Mononuclear cell (primary cell): ENCODE measurements around the gene TRIM15. TPM values are rescaled to one million over a fixed set of nuclear protein-coding genes. Genes with fewer than 3 reads are reported as not detected.
"Not testable (repeated sequence)": the region's sequence is repeated elsewhere in the genome, so short reads cannot be mapped to it uniquely, and the experiment has no call there.

Experiments
- H3K27me3 ChIP-seq: 2 replicates; pipeline ENCODE4 v1.6.0; 2011; ENCODE audit warnings: low read length, control low read depth; ENCODE audit not compliant: insufficient read depth
- H3K4me1 ChIP-seq: 2 replicates; pipeline ENCODE4 v1.5.1; 2011; ENCODE audit warnings: mild to moderate bottlenecking, low read length, control low read depth; ENCODE audit not compliant: insufficient read depth
- H3K4me3 ChIP-seq: 2 replicates; pipeline ENCODE4 v1.5.1; 2011; ENCODE audit warnings: mild to moderate bottlenecking, low read length, moderate library complexity
- H3K9me3 ChIP-seq: 2 replicates; pipeline ENCODE4 v1.5.1; 2011; ENCODE audit warnings: low read depth, mild to moderate bottlenecking, control low read depth, low read length
- total RNA-seq: library from RNA; depleted of rRNA; stranded (reverse); fragments of >200 nt; gene quantifications from one replicate; pipeline ENCODE4 v1.2.3, GENCODE V29; 2012

TRIM15 gene
- total RNA-seq, 1 donor, result not detected

GRCh38 chr6:30135757-30136156, 27.6 kb upstream of the TRIM15 start, which contains the start of gene TRIM40:
TSS of gene TRIM40 (plus strand) at chr6:30136140. CDS start at chr6:30137037, 897 bp downstream.
- H3K9me3 ChIP-seq, result no peaks in the 10 kb centered on the region
- peaks cover 15% of the 10 kb centered on the region for H3K27me3 ChIP-seq
- no peak within 1 kb of the TSS for H3K4me3 ChIP-seq
- H3K4me1 ChIP-seq, result peaks cover 2% of the 10 kb centered on the region

- H3K9me3 ChIP-seq, result no peaks in the 10 kb centered on the region
- no peaks in the 10 kb centered on the region for H3K4me1 ChIP-seq
- H3K4me3 ChIP-seq, result no peak overlapping the region
Observed at GRCh38 chr6:30136570-30137286, 26.6 kb upstream of the TRIM15 start.

GRCh38 chr6:30140240-30140639, 23.1 kb upstream of the TRIM15 start:
- not testable (repeated sequence) for H3K4me3 ChIP-seq, H3K4me1 ChIP-seq
- H3K27me3 ChIP-seq, result peaks cover 24% of the 10 kb centered on the region

More at GRCh38 chr6:30136570-30137286, 26.6 kb upstream of the TRIM15 start:
- peaks cover 20% of the 10 kb centered on the region for H3K27me3 ChIP-seq

GRCh38 chr6:30142665-30143064, 20.7 kb upstream of the TRIM15 start:
- no peak overlapping the region for H3K4me3 ChIP-seq

More at GRCh38 chr6:30140240-30140639, 23.1 kb upstream of the TRIM15 start:
- not testable (repeated sequence) for H3K9me3 ChIP-seq

GRCh38 chr6:30143780-30144179, 19.6 kb upstream of the TRIM15 start:
- H3K4me3 ChIP-seq, result no peak overlapping the region
- no peaks in the 10 kb centered on the region for H3K4me1 ChIP-seq
- peaks cover 28% of the 10 kb centered on the region for H3K27me3 ChIP-seq
- no peaks in the 10 kb centered on the region for H3K9me3 ChIP-seq

More at GRCh38 chr6:30142665-30143064, 20.7 kb upstream of the TRIM15 start:
- peaks cover 28% of the 10 kb centered on the region for H3K27me3 ChIP-seq
- no peaks in the 10 kb centered on the region for H3K9me3 ChIP-seq
- H3K4me1 ChIP-seq, result no peaks in the 10 kb centered on the region

- Histone ChIP-seq H3K27me3 (peaks cover 28% of the 10 kb centered on the region), H3K4me3 (no peak overlapping the region), H3K9me3 (no peaks in the 10 kb centered on the region), H3K4me1 (no peaks in the 10 kb centered on the region)
Observed at GRCh38 chr6:30144811-30145210, 18.5 kb upstream of the TRIM15 start.

GRCh38 chr6:30145818-30146217, 17.5 kb upstream of the TRIM15 start:
- Histone ChIP-seq H3K9me3 (no peaks in the 10 kb centered on the region), H3K4me1 (no peaks in the 10 kb centered on the region)

GRCh38 chr6:30147096-30147495, 16.2 kb upstream of the TRIM15 start:
- Histone ChIP-seq H3K27me3 (peaks cover 22% of the 10 kb centered on the region), H3K4me1 (peaks cover 4% of the 10 kb centered on the region), H3K4me3 (no peak overlapping the region), H3K9me3 (no peaks in the 10 kb centered on the region)

More at GRCh38 chr6:30145818-30146217, 17.5 kb upstream of the TRIM15 start:
- Histone ChIP-seq H3K27me3 (peaks cover 28% of the 10 kb centered on the region), H3K4me3 (no peak overlapping the region)

- Histone ChIP-seq H3K27me3 (peaks cover 9% of the 10 kb centered on the region), H3K9me3 (no peaks in the 10 kb centered on the region), H3K4me1 (peaks cover 4% of the 10 kb centered on the region), H3K4me3 (no peak overlapping the region)
Observed at GRCh38 chr6:30149234-30149633, 14.1 kb upstream of the TRIM15 start.

- Histone ChIP-seq H3K4me3 (no peak overlapping the region), H3K27me3 (peaks cover 6% of the 10 kb centered on the region), H3K4me1 (peaks cover 4% of the 10 kb centered on the region), H3K9me3 (no peaks in the 10 kb centered on the region)
Observed at GRCh38 chr6:30149858-30150550, 13.3 kb upstream of the TRIM15 start.

GRCh38 chr6:30150671-30151395, 12.5 kb upstream of the TRIM15 start:
- Histone ChIP-seq H3K27me3 (peaks cover 2% of the 10 kb centered on the region), H3K4me1 (peaks cover 4% of the 10 kb centered on the region), H3K9me3 (no peaks in the 10 kb centered on the region), H3K4me3 (no peak overlapping the region)

- Histone ChIP-seq H3K27me3 (peaks cover 7% of the 10 kb centered on the region), H3K4me1 (peaks cover 4% of the 10 kb centered on the region), H3K4me3 (no peak overlapping the region), H3K9me3 (no peaks in the 10 kb centered on the region)
Observed at GRCh38 chr6:30151580-30151979, 11.8 kb upstream of the TRIM15 start.

GRCh38 chr6:30152016-30152673, 11.2 kb upstream of the TRIM15 start:
- no peak overlapping the region for H3K4me3 ChIP-seq
- no peaks in the 10 kb centered on the region for H3K9me3 ChIP-seq
- H3K27me3 ChIP-seq, result peaks cover 7% of the 10 kb centered on the region
- peaks cover 4% of the 10 kb centered on the region for H3K4me1 ChIP-seq

GRCh38 chr6:30152910-30153610, 10.3 kb upstream of the TRIM15 start:
- H3K4me3 ChIP-seq, result no peak overlapping the region
- peaks cover 4% of the 10 kb centered on the region for H3K4me1 ChIP-seq
- peaks cover 7% of the 10 kb centered on the region for H3K27me3 ChIP-seq
- H3K9me3 ChIP-seq, result no peaks in the 10 kb centered on the region
